Measurements from ENCODE around the gene E2F2. TPM values are rescaled to one million over a fixed set of nuclear protein-coding genes. Genes with fewer than 3 reads are reported as not detected.

E2F2 gene
- total RNA-seq, 3 donors from 2014 or later (not counting 1 experiment from before 2014, with no cell fraction given) = 2.1 to 3.9 (median 3.2) TPM

- Mint-ChIP-seq H3K4me3 (peak overlapping the region; percentile 68), H3K4me1 (peaks cover 53 to 73% of the 10 kb centered on the region in 2 donors)
Observed at GRCh38 chr1:23528250-23528978, 2.6 kb downstream of the E2F2 start.

GRCh38 chr1:23527900-23528249 is 3.2 kb downstream of the E2F2 start:
- no peaks in the 10 kb centered on the region for H3K9me3 Mint-ChIP-seq
- no peaks in the 10 kb centered on the region for H3K36me3 Mint-ChIP-seq
- H3K27me3 Mint-ChIP-seq (ENCODE audit: low read depth in 2 of 2) = no peaks in the 10 kb centered on the region
- intact Hi-C loops (cut with micrococcal nuclease) = no loop called here
- H3K36me3 ChIP-seq (ENCODE audit: control insufficient read depth, insufficient read depth, low read length) = no peaks in the 10 kb centered on the region
- no peaks in the 10 kb centered on the region for H3K9me3 ChIP-seq (ENCODE audit: control insufficient read depth, insufficient read depth, low read length)
- H3K4me3 ChIP-seq (ENCODE audit: low read length) = no peak overlapping the region
- no peaks in the 10 kb centered on the region for H3K27me3 ChIP-seq (ENCODE audit: control insufficient read depth, insufficient read depth, low read length)
- peak overlapping the region; percentile 33 for H3K27ac ChIP-seq (ENCODE audit: low read length)
- peaks cover 48 to 67% of the 10 kb centered on the region in 2 donors for H3K4me1 Mint-ChIP-seq
- DNase-seq (no peak), ATAC-seq (peak in 2 of 3 donors; percentile 7 to 11)
- WGBS (ENCODE audit: insufficient coverage) = 23% methylated on average over 4 of the region's 6 CpGs
- peak overlapping the region; percentile 68 to 81 for H3K27ac Mint-ChIP-seq
- no peak for TF ChIP-seq CTCF (IDR thresholded peaks at IDR 0.05)
- H3K4me3 Mint-ChIP-seq = peak overlapping the region; percentile 68
- peaks cover 96% of the 10 kb centered on the region for H3K4me1 ChIP-seq (ENCODE audit: control insufficient read depth, insufficient read depth, low read length)

More at GRCh38 chr1:23528250-23528978, 2.6 kb downstream of the E2F2 start:
- Histone ChIP-seq H3K4me1 (ENCODE audit: control insufficient read depth, insufficient read depth, low read length) (peaks cover 96% of the 10 kb centered on the region), H3K36me3 (ENCODE audit: control insufficient read depth, insufficient read depth, low read length) (no peaks in the 10 kb centered on the region), H3K4me3 (ENCODE audit: low read length) (peak overlapping the region; percentile 12), H3K27me3 (ENCODE audit: control insufficient read depth, insufficient read depth, low read length) (no peaks in the 10 kb centered on the region), H3K27ac (ENCODE audit: low read length) (peak overlapping the region; percentile 61), H3K9me3 (ENCODE audit: control insufficient read depth, insufficient read depth, low read length) (no peaks in the 10 kb centered on the region)
- intact Hi-C loops (cut with micrococcal nuclease) = no loop called here
- no peak for TF ChIP-seq CTCF (IDR thresholded peaks at IDR 0.05)
- no peaks in the 10 kb centered on the region for H3K36me3 Mint-ChIP-seq
- peak; percentile 44 to 86 for DNase-seq
- H3K27ac Mint-ChIP-seq = peak overlapping the region; percentile 68 to 81
- ATAC-seq = peak; percentile 27 to 59 (median 34)
- no peaks in the 10 kb centered on the region for H3K9me3 Mint-ChIP-seq
- H3K27me3 Mint-ChIP-seq (ENCODE audit: low read depth in 2 of 2) = no peaks in the 10 kb centered on the region
- WGBS (ENCODE audit: insufficient coverage) = 2% methylated on average over 9 of the region's 9 CpGs

- Histone ChIP-seq H3K27me3 (ENCODE audit: control insufficient read depth, insufficient read depth, low read length) (no peaks in the 10 kb centered on the region), H3K27ac (ENCODE audit: low read length) (peak overlapping the region; percentile 33), H3K9me3 (ENCODE audit: control insufficient read depth, insufficient read depth, low read length) (no peaks in the 10 kb centered on the region), H3K4me1 (ENCODE audit: control insufficient read depth, insufficient read depth, low read length) (peaks cover 95% of the 10 kb centered on the region), H3K36me3 (ENCODE audit: control insufficient read depth, insufficient read depth, low read length) (no peaks in the 10 kb centered on the region), H3K4me3 (ENCODE audit: low read length) (no peak overlapping the region)
- H3K27ac Mint-ChIP-seq = peak overlapping the region in 1 of 2 donors; percentile 81
- WGBS (ENCODE audit: insufficient coverage) = 82% methylated on average over 7 of the region's 7 CpGs
- peaks cover 46 to 70% of the 10 kb centered on the region in 2 donors for H3K4me1 Mint-ChIP-seq
- DNase-seq (no peak), ATAC-seq (no peak)
- peak overlapping the region; percentile 68 for H3K4me3 Mint-ChIP-seq
- H3K9me3 Mint-ChIP-seq = no peaks in the 10 kb centered on the region
- H3K36me3 Mint-ChIP-seq = no peaks in the 10 kb centered on the region
- intact Hi-C loops (cut with micrococcal nuclease) = no loop called here
- TF ChIP-seq CTCF (IDR thresholded peaks at IDR 0.05) = no peak
- H3K27me3 Mint-ChIP-seq (ENCODE audit: low read depth in 2 of 2) = no peaks in the 10 kb centered on the region
Observed at GRCh38 chr1:23527366-23527765, 3.7 kb downstream of the E2F2 start.
